ENCODE results near the gene GPR42.

GPR42 gene

DNA sequence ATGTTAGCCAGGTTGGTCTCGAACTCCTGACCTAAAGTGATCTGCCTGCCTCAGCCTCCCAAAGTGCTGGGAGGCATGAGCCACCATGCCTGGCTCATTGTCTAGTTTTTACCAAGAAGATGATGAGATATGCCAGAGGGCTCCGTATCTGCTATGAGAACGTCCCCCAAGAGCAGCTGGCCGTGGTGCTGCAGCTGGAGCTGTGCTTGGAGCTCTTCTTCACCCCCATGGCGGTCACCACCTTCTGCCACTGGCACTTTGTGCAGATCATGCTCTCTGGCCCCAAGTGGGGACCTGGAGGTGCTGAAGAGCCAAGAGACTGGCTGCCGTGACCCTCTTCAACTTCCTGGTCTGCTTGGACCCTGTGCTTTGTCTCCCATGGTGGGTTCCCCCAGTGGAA lies 36.8 kb downstream of the GPR42 start:
- Histone ChIP-seq H3K4me2 (ENCODE audit: low read depth, low read length, poor library complexity, severe bottlenecking) (no peak overlapping the region), H2AFZ (ENCODE audit: low read length) (no peak overlapping the region), H3K9ac (ENCODE audit: low read depth, low read length, poor library complexity, severe bottlenecking) (no peak overlapping the region), H4K20me1 (ENCODE audit: insufficient read depth, low read length, poor library complexity, severe bottlenecking) (no peaks in the 10 kb centered on the region), H3K79me2 (ENCODE audit: insufficient read depth, low read length) (no peaks in the 10 kb centered on the region), H3K4me1 (ENCODE audit: insufficient read depth, low read length, poor library complexity, severe bottlenecking) (peaks cover 11% of the 10 kb centered on the region), H3K36me3 (ENCODE audit: insufficient read depth, low read length) (no peaks in the 10 kb centered on the region), H3K9me3 (ENCODE audit: insufficient read depth, low read depth, low read length) (no peaks in the 10 kb centered on the region), H3F3A (ENCODE audit: low read depth) (no peaks in the 10 kb centered on the region), H3K4me3 (ENCODE audit: low read length, poor library complexity, severe bottlenecking) (no peak overlapping the region), H3K9me2 (replicated peaks; ENCODE audit: low read depth, low read length) (no peaks in the 10 kb centered on the region), H3K27me3 (ENCODE audit: insufficient read depth, low read length, poor library complexity, severe bottlenecking) (no peaks in the 10 kb centered on the region)
- TF ChIP-seq EZH2phosphoT487 (IDR thresholded peaks at IDR 0.05; ENCODE audit: borderline replicate concordance), result no peak
- TF ChIP-seq, protein P1, sequence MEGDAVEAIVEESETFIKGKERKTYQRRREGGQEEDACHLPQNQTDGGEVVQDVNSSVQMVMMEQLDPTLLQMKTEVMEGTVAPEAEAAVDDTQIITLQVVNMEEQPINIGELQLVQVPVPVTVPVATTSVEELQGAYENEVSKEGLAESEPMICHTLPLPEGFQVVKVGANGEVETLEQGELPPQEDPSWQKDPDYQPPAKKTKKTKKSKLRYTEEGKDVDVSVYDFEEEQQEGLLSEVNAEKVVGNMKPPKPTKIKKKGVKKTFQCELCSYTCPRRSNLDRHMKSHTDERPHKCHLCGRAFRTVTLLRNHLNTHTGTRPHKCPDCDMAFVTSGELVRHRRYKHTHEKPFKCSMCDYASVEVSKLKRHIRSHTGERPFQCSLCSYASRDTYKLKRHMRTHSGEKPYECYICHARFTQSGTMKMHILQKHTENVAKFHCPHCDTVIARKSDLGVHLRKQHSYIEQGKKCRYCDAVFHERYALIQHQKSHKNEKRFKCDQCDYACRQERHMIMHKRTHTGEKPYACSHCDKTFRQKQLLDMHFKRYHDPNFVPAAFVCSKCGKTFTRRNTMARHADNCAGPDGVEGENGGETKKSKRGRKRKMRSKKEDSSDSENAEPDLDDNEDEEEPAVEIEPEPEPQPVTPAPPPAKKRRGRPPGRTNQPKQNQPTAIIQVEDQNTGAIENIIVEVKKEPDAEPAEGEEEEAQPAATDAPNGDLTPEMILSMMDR (conservative IDR thresholded peaks at IDR 0.05; ENCODE audit: low read length), result no peak

DNA sequence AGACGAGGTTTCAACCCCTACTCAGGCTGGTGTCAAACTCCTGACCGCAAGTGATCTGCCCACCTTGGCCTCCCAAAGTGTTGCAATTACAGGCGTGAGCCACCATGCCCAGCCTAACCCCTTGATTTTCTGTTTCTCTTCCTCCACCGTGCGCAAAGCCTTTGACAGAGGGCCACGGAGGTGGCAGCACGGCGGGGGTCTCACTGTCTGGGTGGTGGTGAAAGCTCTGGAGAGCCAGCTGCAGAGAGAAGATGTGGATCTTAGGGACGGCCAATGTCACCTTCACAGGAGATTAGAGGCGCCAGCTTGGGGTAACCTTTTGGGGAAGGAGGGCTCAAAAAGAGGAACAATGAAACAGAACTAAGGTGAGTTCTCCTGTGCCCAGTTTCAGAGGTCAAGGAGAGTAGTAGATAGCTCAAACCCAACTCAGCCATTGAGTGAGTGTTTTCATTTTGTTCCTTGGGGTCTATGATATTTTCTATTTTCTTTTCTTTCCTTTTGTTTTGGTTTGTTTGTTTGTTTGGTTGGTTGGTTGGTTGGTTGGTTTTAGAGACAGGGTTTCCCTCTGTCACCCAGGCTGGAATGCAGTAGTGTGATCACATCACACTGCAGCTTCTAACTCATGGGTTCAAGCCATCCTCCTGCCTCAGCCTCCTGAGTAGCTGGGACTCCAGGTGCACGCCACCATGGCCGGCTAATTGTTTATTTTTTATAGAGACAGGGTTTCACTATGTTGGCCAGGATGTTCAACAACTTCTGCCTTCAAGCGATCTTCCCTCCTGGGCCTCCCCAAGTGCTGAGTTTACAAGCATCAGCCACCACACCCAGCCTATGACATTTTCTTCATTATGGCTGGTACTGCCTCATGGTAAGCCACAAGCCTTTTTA lies 37.7 kb downstream of the GPR42 start:
- peaks cover 2% of the 10 kb centered on the region for H3K4me1 ChIP-seq (ENCODE audit: insufficient read depth, low read length, poor library complexity, severe bottlenecking)
- no peaks in the 10 kb centered on the region for H3K9me2 ChIP-seq (replicated peaks; ENCODE audit: low read depth, low read length)
- H3K36me3 ChIP-seq (ENCODE audit: insufficient read depth, low read length), result no peaks in the 10 kb centered on the region
- H4K20me1 ChIP-seq (ENCODE audit: insufficient read depth, low read length, poor library complexity, severe bottlenecking), result no peaks in the 10 kb centered on the region
- H3K9ac ChIP-seq (ENCODE audit: low read depth, low read length, poor library complexity, severe bottlenecking), result no peak overlapping the region
- no peaks in the 10 kb centered on the region for H3K79me2 ChIP-seq (ENCODE audit: insufficient read depth, low read length)
- TF ChIP-seq, protein P1 (conservative IDR thresholded peaks at IDR 0.05; ENCODE audit: low read length), result no peak
- TF ChIP-seq EZH2phosphoT487 (IDR thresholded peaks at IDR 0.05; ENCODE audit: borderline replicate concordance), result no peak
- H3K4me2 ChIP-seq (ENCODE audit: low read depth, low read length, poor library complexity, severe bottlenecking), result no peak overlapping the region
- no peak overlapping the region for H2AFZ ChIP-seq (ENCODE audit: low read length)
- H3K4me3 ChIP-seq (ENCODE audit: low read length, poor library complexity, severe bottlenecking), result no peak overlapping the region
- no peaks in the 10 kb centered on the region for H3F3A ChIP-seq (ENCODE audit: low read depth)
- H3K27me3 ChIP-seq (ENCODE audit: insufficient read depth, low read length, poor library complexity, severe bottlenecking), result no peaks in the 10 kb centered on the region
- no peaks in the 10 kb centered on the region for H3K9me3 ChIP-seq (ENCODE audit: insufficient read depth, low read depth, low read length)

DNA sequence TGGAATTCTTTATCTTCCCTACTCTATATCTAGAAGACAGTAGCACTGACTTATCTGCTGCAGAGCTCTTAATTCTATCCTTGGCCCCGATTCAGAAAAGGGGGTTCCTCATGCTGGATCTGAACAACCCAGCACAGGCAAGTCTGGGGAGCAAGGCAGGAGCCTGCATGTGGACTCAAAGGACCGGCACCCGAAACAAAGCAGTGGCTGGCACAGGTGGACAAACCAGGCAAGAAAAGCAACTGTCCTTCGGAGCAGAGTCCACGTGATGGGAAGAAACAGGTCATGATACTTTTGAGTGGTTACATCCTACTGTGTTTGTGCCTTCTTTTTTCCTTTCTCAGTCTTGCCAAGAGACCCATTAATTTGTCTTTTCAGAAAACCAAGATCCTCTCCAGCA lies 38.3 kb downstream of the GPR42 start:
- H3K79me2 ChIP-seq (ENCODE audit: insufficient read depth, low read length), result no peaks in the 10 kb centered on the region
- H3K4me1 ChIP-seq (ENCODE audit: insufficient read depth, low read length, poor library complexity, severe bottlenecking), result no peaks in the 10 kb centered on the region
- no peaks in the 10 kb centered on the region for H4K20me1 ChIP-seq (ENCODE audit: insufficient read depth, low read length, poor library complexity, severe bottlenecking)
- no peak overlapping the region for H2AFZ ChIP-seq (ENCODE audit: low read length)
- no peak overlapping the region for H3K9ac ChIP-seq (ENCODE audit: low read depth, low read length, poor library complexity, severe bottlenecking)
- H3K9me2 ChIP-seq (replicated peaks; ENCODE audit: low read depth, low read length), result no peaks in the 10 kb centered on the region
- H3K27me3 ChIP-seq (ENCODE audit: insufficient read depth, low read length, poor library complexity, severe bottlenecking), result no peaks in the 10 kb centered on the region
- H3K4me3 ChIP-seq (ENCODE audit: low read length, poor library complexity, severe bottlenecking), result no peak overlapping the region
- no peaks in the 10 kb centered on the region for H3K9me3 ChIP-seq (ENCODE audit: insufficient read depth, low read depth, low read length)
- no peaks in the 10 kb centered on the region for H3K36me3 ChIP-seq (ENCODE audit: insufficient read depth, low read length)
- no peaks in the 10 kb centered on the region for H3F3A ChIP-seq (ENCODE audit: low read depth)
- TF ChIP-seq, protein P1 (conservative IDR thresholded peaks at IDR 0.05; ENCODE audit: low read length), result no peak
- TF ChIP-seq EZH2phosphoT487 (IDR thresholded peaks at IDR 0.05; ENCODE audit: borderline replicate concordance), result no peak
- H3K4me2 ChIP-seq (ENCODE audit: low read depth, low read length, poor library complexity, severe bottlenecking), result no peak overlapping the region

Measured in Loucy (cell line).